AG04449 (cell line): ENCODE measurements around the gene DAAM2.

ENCODE experiments used
- CTCF ChIA-PET: fragments of 350-600 bp; formaldehyde crosslinking; extraction: SDS; loops from one replicate; lab custom pipeline; 2021; ENCODE audit warnings: antibody characterized with exemption; lab: Yijun Ruan, JAX
- POLR2A ChIA-PET: fragments of 400-600, 350-600 bp; formaldehyde crosslinking; extraction: SDS; loops from one replicate; lab custom pipeline; 2020; ENCODE audit warnings: antibody characterized with exemption, inconsistent platforms; lab: Yijun Ruan, JAX
- DNase-seq: peaks from one replicate; pipeline ENCODE4 v3.0.0-alpha.2; 2010; ENCODE audit warnings: low read depth, low spot score
- H3K4me3 ChIP-seq: 2 replicates; pipeline ENCODE4 v1.5.1; 2011; ENCODE audit warnings: low read depth, mild to moderate bottlenecking, control low read depth, low read length
- CTCF ChIP-seq: IDR thresholded peaks from one replicate; pipeline ENCODE4 v1.5.1; 2011; ENCODE audit warnings: mild to moderate bottlenecking, moderate library complexity, low read length, control low read depth, inconsistent platforms; ENCODE audit not compliant: insufficient read depth; ENCODE audit errors: missing control alignments

The DAAM2 gene

GRCh38 chr6:39769012-39769411 lies 23.2 kb upstream of the DAAM2 start:
- no peak overlapping the region for H3K4me3 ChIP-seq
- TF ChIP-seq CTCF = no peak
- CTCF ChIA-PET = no interaction called here
- no peak for DNase-seq
- POLR2A ChIA-PET = no interaction called here

- H3K4me3 ChIP-seq = no peak overlapping the region
- ChIA-PET POLR2A (no interaction called here), CTCF (no interaction called here)
These were observed 21.7 kb upstream of the DAAM2 start for GRCh38 chr6:39770446-39770845.

GRCh38 chr6:39772559-39773273 lies 19.5 kb upstream of the DAAM2 start:
- TF ChIP-seq CTCF = no peak
- CTCF ChIA-PET = interaction anchor here (1.2 kb wide), 1 partner anchor 14 kb away, joined by 3 read pairs; no protein-coding TSS in a partner anchor
- DNase-seq = peak; percentile 38
- no peak overlapping the region for H3K4me3 ChIP-seq
- POLR2A ChIA-PET = no interaction called here

More at GRCh38 chr6:39770446-39770845, 21.7 kb upstream of the DAAM2 start:
- no peak for DNase-seq
- no peak for TF ChIP-seq CTCF

- H3K4me3 ChIP-seq = no peak overlapping the region
- POLR2A ChIA-PET = no interaction called here
- no peak for TF ChIP-seq CTCF
- CTCF ChIA-PET = no interaction called here
- no peak for DNase-seq
These were observed 18.4 kb upstream of the DAAM2 start for GRCh38 chr6:39773782-39774181.

GRCh38 chr6:39776581-39776980 lies 15.6 kb upstream of the DAAM2 start:
- no peak for TF ChIP-seq CTCF
- ChIA-PET POLR2A (no interaction called here), CTCF (no interaction called here)
- DNase-seq = no peak
- no peak overlapping the region for H3K4me3 ChIP-seq

- ChIA-PET POLR2A (no interaction called here), CTCF (no interaction called here)
- DNase-seq = no peak
- TF ChIP-seq CTCF = no peak
- no peak overlapping the region for H3K4me3 ChIP-seq
These were observed 15.0 kb upstream of the DAAM2 start for GRCh38 chr6:39777218-39777617.
